ENCODE measurements around the gene WWOX. TPM values are rescaled to one million over a fixed set of nuclear protein-coding genes. Genes with fewer than 3 reads are reported as not detected.

WWOX gene
- total and polyA plus RNA-seq, 2 of the 4 experiments (the other 2 are of a cell fraction) = 2.7 to 5.4 TPM

GRCh38 chr16:79257953-79258490 lies 1158.6 kb downstream of the WWOX start:
- Histone ChIP-seq H4K91ac (ENCODE audit: insufficient read depth, low read depth, low read length) (no peak overlapping the region), H3K4me2 (ENCODE audit: low read depth, low read length) (no peak overlapping the region), H3K4me3 (ENCODE audit: insufficient read depth, low read depth, low read length) (no peak overlapping the region), H3K27ac (ENCODE audit: insufficient read depth, low read length) (no peak overlapping the region), H3K18ac (ENCODE audit: low read depth, low read length) (no peak overlapping the region), H3K14ac (replicated peaks; ENCODE audit: low read depth, low read length) (no peak overlapping the region), H3K4me1 (ENCODE audit: control insufficient read depth, insufficient read depth, low read length) (no peaks in the 10 kb centered on the region), H2AK5ac (ENCODE audit: low read depth, low read length) (no peak overlapping the region), H3K36me3 (ENCODE audit: control insufficient read depth, insufficient read depth, low read length) (no peaks in the 10 kb centered on the region), H3K9ac (ENCODE audit: low read depth, low read length) (no peak overlapping the region), H3K4ac (ENCODE audit: low read depth, low read length) (no peak overlapping the region), H4K8ac (ENCODE audit: low read depth in 2 of 2, low read length in 2 of 2) (no peak overlapping the region), H4K20me1 (ENCODE audit: insufficient read depth, low read length) (no peaks in the 10 kb centered on the region), H2AK9ac (replicated peaks; ENCODE audit: low read depth, low read length, poor library complexity) (no peak overlapping the region), H2BK5ac (ENCODE audit: low read depth, low read length, poor library complexity, severe bottlenecking) (no peak overlapping the region), H4K5ac (ENCODE audit: low read depth, low read length) (no peak overlapping the region), H2BK20ac (ENCODE audit: low read depth, low read length) (no peak overlapping the region), H3K9me1 (ENCODE audit: insufficient read depth, low read length) (no peaks in the 10 kb centered on the region), H2BK120ac (ENCODE audit: low read depth, low read length) (no peak overlapping the region), H3K9me3 (ENCODE audit: control insufficient read depth, insufficient read depth, low read length) (peaks cover 44% of the 10 kb centered on the region), H3K56ac (ENCODE audit: extremely low read depth, insufficient read depth, low read length) (no peak overlapping the region), H2BK15ac (ENCODE audit: low read depth, low read length) (no peak overlapping the region), H3K79me1 (ENCODE audit: low read depth in 1 of 2, low read length in 2 of 2) (no peaks in the 10 kb centered on the region), H3K27me3 (ENCODE audit: control insufficient read depth, insufficient read depth, low read length) (no peaks in the 10 kb centered on the region), H2AFZ (replicated peaks; ENCODE audit: low read length, poor library complexity) (no peak overlapping the region), H3K23ac (ENCODE audit: low read depth, low read length) (no peak overlapping the region)
- ATAC-seq (ENCODE audit: low read depth) = no peak
- dilution Hi-C loops (cut with HindIII; ENCODE audit: low sequenced_read_pairs, unreplicated experiment) = no loop called here
- DNase-seq = no peak
- CTCF ChIA-PET = no interaction called here
- in situ Hi-C loops (cut with MboI; ENCODE audit: low sequenced_read_pairs) = no loop called here
- TF ChIP-seq, protein P1, sequence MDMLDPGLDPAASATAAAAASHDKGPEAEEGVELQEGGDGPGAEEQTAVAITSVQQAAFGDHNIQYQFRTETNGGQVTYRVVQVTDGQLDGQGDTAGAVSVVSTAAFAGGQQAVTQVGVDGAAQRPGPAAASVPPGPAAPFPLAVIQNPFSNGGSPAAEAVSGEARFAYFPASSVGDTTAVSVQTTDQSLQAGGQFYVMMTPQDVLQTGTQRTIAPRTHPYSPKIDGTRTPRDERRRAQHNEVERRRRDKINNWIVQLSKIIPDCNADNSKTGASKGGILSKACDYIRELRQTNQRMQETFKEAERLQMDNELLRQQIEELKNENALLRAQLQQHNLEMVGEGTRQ (IDR thresholded peaks at IDR 0.05; ENCODE audit: low read depth, low read length) = no peak
- no peak for TF ChIP-seq MXI1 (IDR thresholded peaks at IDR 0.05; ENCODE audit: borderline replicate concordance, low read depth, low read length)
- no peak for TF ChIP-seq CTCF (conservative IDR thresholded peaks at IDR 0.05; ENCODE audit: low read depth, low read length)
- no peak for TF ChIP-seq ELK1 (IDR thresholded peaks at IDR 0.05; ENCODE audit: borderline replicate concordance, low read depth, low read length)
- TF ChIP-seq RCOR1 (IDR thresholded peaks at IDR 0.05; ENCODE audit: insufficient replicate concordance, low read length) = no peak
- TF ChIP-seq BHLHE40 (IDR thresholded peaks at IDR 0.05; ENCODE audit: low read depth, low read length) = no peak
- no peak for TF ChIP-seq RAD21 (IDR thresholded peaks at IDR 0.05; ENCODE audit: low read length)
- no peak for TF ChIP-seq CEBPB (IDR thresholded peaks at IDR 0.05; ENCODE audit: low read depth, low read length)
- TF ChIP-seq MAFK (IDR thresholded peaks at IDR 0.05; ENCODE audit: low read depth, low read length) = no peak
- intact Hi-C loops (cut with micrococcal nuclease) = no loop called here
- 29% methylated on average over 1 of the region's 10 CpGs; no CpG with 5 or more reads in 1 of the 2 experiments for WGBS, 2 experiments (ENCODE audit: extremely low coverage in 2 of 2, insufficient read length in 1 of 2)
- POLR2A ChIA-PET (ENCODE audit: unreplicated experiment) = no interaction called here
- no TSS peak for BruUV-seq (replicated peaks)
